Brain microvascular endothelial cell (primary cell): ENCODE measurements around the gene KAZN.
A peak's percentile ranks its signal among the peaks of the same experiment; 100 is the strongest.

Source experiments
- DNase-seq: peaks from one replicate; pipeline ENCODE4 v3.0.0-alpha.2; 2020
- H3K27ac ChIP-seq: fragments of 250-450 bp; sonication (Bioruptor Pico); 2 replicates; pipeline ENCODE4 v1.5.1; 2020; ENCODE audit warnings: mild to moderate bottlenecking, moderate library complexity
- H3K27me3 ChIP-seq: fragments of 250-450 bp; sonication (Bioruptor Pico); replicated peaks from 2 replicates; pipeline ENCODE4 v1.5.1; 2020; ENCODE audit warnings: mild to moderate bottlenecking
- H3K36me3 ChIP-seq: fragments of 250-450 bp; sonication (Bioruptor Pico); replicated peaks from 2 replicates; pipeline ENCODE4 v1.5.1; 2020; ENCODE audit warnings: mild to moderate bottlenecking
- H3K4me3 ChIP-seq: 2 replicates; pipeline ENCODE4 v1.5.1; 2011; ENCODE audit warnings: low read depth, mild to moderate bottlenecking, control low read depth, low read length, moderate library complexity
- CTCF ChIP-seq: IDR thresholded peaks from 2 replicates; pipeline ENCODE4 v1.5.1; 2011; ENCODE audit warnings: low read depth, mild to moderate bottlenecking, moderate library complexity, low read length, control low read depth, inconsistent platforms; ENCODE audit errors: missing control alignments
- in situ Hi-C: cut with HindIII; loops from 2 replicates; pipeline ENCODE4 v1.10.0; 2017; ENCODE audit warnings: low sequenced_read_pairs, low pct_ligation_motif_present

The KAZN gene

GRCh38 chr1:15095496-15095875 lies 497.0 kb downstream of the KAZN start:
- in situ Hi-C loops, result no loop called here
- Histone ChIP-seq H3K4me3 (no peak overlapping the region), H3K27me3 (peaks cover under 1% of the 10 kb centered on the region), H3K27ac (no peak overlapping the region), H3K36me3 (no peaks in the 10 kb centered on the region)
- no peak for DNase-seq
- no peak for TF ChIP-seq CTCF

GRCh38 chr1:15096293-15096692 lies 497.8 kb downstream of the KAZN start:
- Histone ChIP-seq H3K27me3 (peaks cover 4% of the 10 kb centered on the region), H3K36me3 (no peaks in the 10 kb centered on the region), H3K4me3 (no peak overlapping the region), H3K27ac (no peak overlapping the region)
- DNase-seq, result no peak
- in situ Hi-C loops, result no loop called here
- no peak for TF ChIP-seq CTCF

- Histone ChIP-seq H3K27me3 (peaks cover 4% of the 10 kb centered on the region), H3K36me3 (no peaks in the 10 kb centered on the region), H3K27ac (no peak overlapping the region), H3K4me3 (no peak overlapping the region)
- no peak for DNase-seq
- TF ChIP-seq CTCF, result no peak
- in situ Hi-C loops, result no loop called here
These were observed 500.0 kb downstream of the KAZN start for GRCh38 chr1:15098176-15099125.

GRCh38 chr1:15099441-15100120 lies 501.1 kb downstream of the KAZN start:
- no peak for DNase-seq
- Histone ChIP-seq H3K27me3 (peaks cover 4% of the 10 kb centered on the region), H3K4me3 (no peak overlapping the region), H3K27ac (no peak overlapping the region), H3K36me3 (no peaks in the 10 kb centered on the region)
- TF ChIP-seq CTCF, result no peak
- in situ Hi-C loops, result no loop called here

- Histone ChIP-seq H3K27me3 (peaks cover 4% of the 10 kb centered on the region), H3K4me3 (no peak overlapping the region), H3K36me3 (no peaks in the 10 kb centered on the region), H3K27ac (no peak overlapping the region)
- peak; percentile 9 for DNase-seq
- in situ Hi-C loops, result no loop called here
- TF ChIP-seq CTCF, result peak; percentile 95
These were observed 501.8 kb downstream of the KAZN start for GRCh38 chr1:15100121-15100879.
